ENCODE measurements around the gene CDH4.

The CDH4 gene

GRCh38 chr20:61317966-61318530, 66.0 kb downstream of the CDH4 start:
- no peak overlapping the region for H3K4me3 ChIP-seq (replicated peaks in 1 of 2; ENCODE audit: low read depth in 2 of 2, low read length in 2 of 2)
- no peak for DNase-seq (ENCODE audit: low read depth in 2 of 2)
- TF ChIP-seq, protein P1, sequence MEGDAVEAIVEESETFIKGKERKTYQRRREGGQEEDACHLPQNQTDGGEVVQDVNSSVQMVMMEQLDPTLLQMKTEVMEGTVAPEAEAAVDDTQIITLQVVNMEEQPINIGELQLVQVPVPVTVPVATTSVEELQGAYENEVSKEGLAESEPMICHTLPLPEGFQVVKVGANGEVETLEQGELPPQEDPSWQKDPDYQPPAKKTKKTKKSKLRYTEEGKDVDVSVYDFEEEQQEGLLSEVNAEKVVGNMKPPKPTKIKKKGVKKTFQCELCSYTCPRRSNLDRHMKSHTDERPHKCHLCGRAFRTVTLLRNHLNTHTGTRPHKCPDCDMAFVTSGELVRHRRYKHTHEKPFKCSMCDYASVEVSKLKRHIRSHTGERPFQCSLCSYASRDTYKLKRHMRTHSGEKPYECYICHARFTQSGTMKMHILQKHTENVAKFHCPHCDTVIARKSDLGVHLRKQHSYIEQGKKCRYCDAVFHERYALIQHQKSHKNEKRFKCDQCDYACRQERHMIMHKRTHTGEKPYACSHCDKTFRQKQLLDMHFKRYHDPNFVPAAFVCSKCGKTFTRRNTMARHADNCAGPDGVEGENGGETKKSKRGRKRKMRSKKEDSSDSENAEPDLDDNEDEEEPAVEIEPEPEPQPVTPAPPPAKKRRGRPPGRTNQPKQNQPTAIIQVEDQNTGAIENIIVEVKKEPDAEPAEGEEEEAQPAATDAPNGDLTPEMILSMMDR (IDR thresholded peaks at IDR 0.05; ENCODE audit: low read depth, low read length), result no peak

DNA sequence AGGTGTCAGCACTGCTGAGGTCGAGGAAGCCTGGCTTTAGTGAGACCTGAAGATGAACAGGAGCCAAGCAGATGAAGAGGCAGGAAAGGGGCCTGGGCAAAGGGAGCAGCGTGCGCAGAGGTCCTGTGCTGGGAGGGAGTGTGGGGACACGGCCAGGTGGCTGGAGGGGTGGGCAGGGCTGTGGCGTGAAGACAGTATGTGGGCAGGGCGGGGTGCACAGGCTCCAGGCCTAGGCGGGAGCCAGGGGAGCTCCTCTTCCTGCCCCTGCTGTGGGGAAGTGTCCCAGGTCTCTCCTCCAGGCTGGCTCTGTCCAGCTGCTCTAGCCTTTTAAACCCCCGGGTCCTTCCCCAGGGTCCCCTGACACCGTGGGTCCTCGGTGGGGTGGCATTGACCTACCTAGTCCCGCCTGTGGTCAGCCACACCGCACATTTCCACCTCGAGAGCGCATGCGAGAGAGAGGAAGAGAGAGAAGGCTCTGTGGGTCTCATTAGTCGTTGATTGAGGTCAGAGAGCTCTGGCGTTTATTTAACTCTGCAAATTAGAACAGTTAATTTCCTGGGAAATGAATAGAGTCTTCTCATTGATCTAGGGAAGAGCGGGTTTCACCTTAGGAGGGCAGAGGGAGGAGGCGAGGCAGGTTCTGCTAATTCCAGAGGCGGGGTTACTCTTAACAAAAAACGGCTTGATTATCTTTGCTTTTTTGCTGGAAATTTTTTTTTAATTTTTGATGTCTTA, 68.8 kb downstream of the CDH4 start:
- TF ChIP-seq, protein P1 (IDR thresholded peaks at IDR 0.05; ENCODE audit: low read depth, low read length), result no peak
- DNase-seq (ENCODE audit: low read depth in 2 of 2), result no peak
- H3K4me3 ChIP-seq (replicated peaks in 1 of 2; ENCODE audit: low read depth in 2 of 2, low read length in 2 of 2), result no peak overlapping the region

- TF ChIP-seq, protein P1 (IDR thresholded peaks at IDR 0.05; ENCODE audit: low read depth, low read length), result no peak
- H3K4me3 ChIP-seq (replicated peaks in 1 of 2; ENCODE audit: low read depth in 2 of 2, low read length in 2 of 2), result no peak overlapping the region
- no peak for DNase-seq (ENCODE audit: low read depth in 2 of 2)
Observed at GRCh38 chr20:61321481-61321880, 69.4 kb downstream of the CDH4 start.

GRCh38 chr20:61322151-61322865, 70.2 kb downstream of the CDH4 start:
- no peak for DNase-seq (ENCODE audit: low read depth in 2 of 2)
- no peak overlapping the region for H3K4me3 ChIP-seq (replicated peaks in 1 of 2; ENCODE audit: low read depth in 2 of 2, low read length in 2 of 2)
- TF ChIP-seq, protein P1 (IDR thresholded peaks at IDR 0.05; ENCODE audit: low read depth, low read length), result no peak

- DNase-seq (ENCODE audit: low read depth in 2 of 2), result no peak
- no peak overlapping the region for H3K4me3 ChIP-seq (replicated peaks in 1 of 2; ENCODE audit: low read depth in 2 of 2, low read length in 2 of 2)
- TF ChIP-seq, protein P1 (IDR thresholded peaks at IDR 0.05; ENCODE audit: low read depth, low read length), result no peak
Observed at GRCh38 chr20:61324906-61325305, 72.8 kb downstream of the CDH4 start.

GRCh38 chr20:61325718-61326117, 73.7 kb downstream of the CDH4 start:
- TF ChIP-seq, protein P1 (IDR thresholded peaks at IDR 0.05; ENCODE audit: low read depth, low read length), result no peak
- no peak for DNase-seq (ENCODE audit: low read depth in 2 of 2)
- H3K4me3 ChIP-seq (replicated peaks in 1 of 2; ENCODE audit: low read depth in 2 of 2, low read length in 2 of 2), result no peak overlapping the region
